ENCODE results near the gene MTA1.

MTA1 gene

DNA sequence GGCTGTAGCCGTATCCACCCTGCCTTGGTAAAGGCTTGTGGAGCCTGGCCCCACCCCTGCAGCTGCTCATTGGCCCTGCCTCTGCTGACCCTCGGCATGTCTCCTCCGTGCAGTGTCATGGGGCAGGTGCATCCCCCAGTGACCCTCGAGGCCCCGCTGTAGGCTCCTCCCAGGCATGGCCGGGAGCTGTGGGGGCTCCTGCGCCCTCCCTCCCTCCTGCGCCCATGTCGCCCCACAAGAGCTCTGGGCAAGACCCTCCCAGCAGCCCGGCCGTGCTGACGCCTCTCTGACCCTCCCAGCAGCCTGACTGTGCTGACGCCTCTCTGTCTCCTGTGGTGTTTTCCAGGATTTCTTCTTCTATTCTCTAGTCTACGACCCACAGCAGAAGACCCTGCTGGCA, 34.2 kb downstream of the MTA1 start:
- Histone ChIP-seq H3K4me3 (replicated peaks; ENCODE audit: insufficient read depth, low read length) (no peak overlapping the region), H3K27ac (replicated peaks) (no peak overlapping the region), H3K27me3 (ENCODE audit: insufficient read depth, poor library complexity, severe bottlenecking) (no peaks in the 10 kb centered on the region)
- no peak for TF ChIP-seq GABPA (IDR thresholded peaks at IDR 0.05; ENCODE audit: low read depth)
- no peak for TF ChIP-seq SPI1 (IDR thresholded peaks at IDR 0.05; ENCODE audit: borderline replicate concordance, low read depth)
- TF ChIP-seq, protein P1, sequence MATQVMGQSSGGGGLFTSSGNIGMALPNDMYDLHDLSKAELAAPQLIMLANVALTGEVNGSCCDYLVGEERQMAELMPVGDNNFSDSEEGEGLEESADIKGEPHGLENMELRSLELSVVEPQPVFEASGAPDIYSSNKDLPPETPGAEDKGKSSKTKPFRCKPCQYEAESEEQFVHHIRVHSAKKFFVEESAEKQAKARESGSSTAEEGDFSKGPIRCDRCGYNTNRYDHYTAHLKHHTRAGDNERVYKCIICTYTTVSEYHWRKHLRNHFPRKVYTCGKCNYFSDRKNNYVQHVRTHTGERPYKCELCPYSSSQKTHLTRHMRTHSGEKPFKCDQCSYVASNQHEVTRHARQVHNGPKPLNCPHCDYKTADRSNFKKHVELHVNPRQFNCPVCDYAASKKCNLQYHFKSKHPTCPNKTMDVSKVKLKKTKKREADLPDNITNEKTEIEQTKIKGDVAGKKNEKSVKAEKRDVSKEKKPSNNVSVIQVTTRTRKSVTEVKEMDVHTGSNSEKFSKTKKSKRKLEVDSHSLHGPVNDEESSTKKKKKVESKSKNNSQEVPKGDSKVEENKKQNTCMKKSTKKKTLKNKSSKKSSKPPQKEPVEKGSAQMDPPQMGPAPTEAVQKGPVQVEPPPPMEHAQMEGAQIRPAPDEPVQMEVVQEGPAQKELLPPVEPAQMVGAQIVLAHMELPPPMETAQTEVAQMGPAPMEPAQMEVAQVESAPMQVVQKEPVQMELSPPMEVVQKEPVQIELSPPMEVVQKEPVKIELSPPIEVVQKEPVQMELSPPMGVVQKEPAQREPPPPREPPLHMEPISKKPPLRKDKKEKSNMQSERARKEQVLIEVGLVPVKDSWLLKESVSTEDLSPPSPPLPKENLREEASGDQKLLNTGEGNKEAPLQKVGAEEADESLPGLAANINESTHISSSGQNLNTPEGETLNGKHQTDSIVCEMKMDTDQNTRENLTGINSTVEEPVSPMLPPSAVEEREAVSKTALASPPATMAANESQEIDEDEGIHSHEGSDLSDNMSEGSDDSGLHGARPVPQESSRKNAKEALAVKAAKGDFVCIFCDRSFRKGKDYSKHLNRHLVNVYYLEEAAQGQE (IDR thresholded peaks at IDR 0.05; ENCODE audit: insufficient replicate concordance, low read depth) = no peak
- TF ChIP-seq, protein P2, sequence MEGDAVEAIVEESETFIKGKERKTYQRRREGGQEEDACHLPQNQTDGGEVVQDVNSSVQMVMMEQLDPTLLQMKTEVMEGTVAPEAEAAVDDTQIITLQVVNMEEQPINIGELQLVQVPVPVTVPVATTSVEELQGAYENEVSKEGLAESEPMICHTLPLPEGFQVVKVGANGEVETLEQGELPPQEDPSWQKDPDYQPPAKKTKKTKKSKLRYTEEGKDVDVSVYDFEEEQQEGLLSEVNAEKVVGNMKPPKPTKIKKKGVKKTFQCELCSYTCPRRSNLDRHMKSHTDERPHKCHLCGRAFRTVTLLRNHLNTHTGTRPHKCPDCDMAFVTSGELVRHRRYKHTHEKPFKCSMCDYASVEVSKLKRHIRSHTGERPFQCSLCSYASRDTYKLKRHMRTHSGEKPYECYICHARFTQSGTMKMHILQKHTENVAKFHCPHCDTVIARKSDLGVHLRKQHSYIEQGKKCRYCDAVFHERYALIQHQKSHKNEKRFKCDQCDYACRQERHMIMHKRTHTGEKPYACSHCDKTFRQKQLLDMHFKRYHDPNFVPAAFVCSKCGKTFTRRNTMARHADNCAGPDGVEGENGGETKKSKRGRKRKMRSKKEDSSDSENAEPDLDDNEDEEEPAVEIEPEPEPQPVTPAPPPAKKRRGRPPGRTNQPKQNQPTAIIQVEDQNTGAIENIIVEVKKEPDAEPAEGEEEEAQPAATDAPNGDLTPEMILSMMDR (IDR thresholded peaks at IDR 0.05; ENCODE audit: insufficient read depth, low read length) = no peak
- no peak for TF ChIP-seq POLR2AphosphoS5 (IDR thresholded peaks at IDR 0.05; ENCODE audit: low read depth)
- DNase-seq (ENCODE audit: low read depth in 1 of 2, low spot score in 1 of 2) = no peak

DNA sequence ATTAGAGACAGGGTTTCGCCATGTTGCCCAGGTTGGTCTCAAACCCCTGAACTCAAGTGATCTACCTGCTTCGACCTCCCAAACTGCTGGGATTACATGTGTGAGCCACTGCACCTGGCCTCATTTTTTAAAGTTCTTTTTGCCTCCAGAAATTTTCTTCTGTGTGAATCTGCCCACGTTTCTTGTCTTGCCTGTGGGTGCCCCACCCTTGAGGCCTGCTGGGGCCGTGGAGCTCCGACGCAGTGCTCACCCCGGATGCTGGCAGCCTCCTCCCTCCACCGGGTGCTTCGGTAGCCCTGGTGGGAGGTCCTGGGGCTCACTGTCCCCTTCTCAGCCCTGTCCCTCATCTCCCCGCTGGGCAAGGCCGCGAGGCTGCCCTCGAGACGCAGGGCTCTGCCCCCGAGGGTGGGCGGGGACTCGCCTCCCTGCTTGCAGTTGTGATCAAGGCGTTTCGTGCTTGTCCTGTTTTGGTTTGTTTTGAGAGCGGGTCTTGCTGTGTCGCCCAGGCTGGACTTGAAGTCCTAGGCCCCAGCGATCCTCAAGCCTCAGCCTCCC, 35.5 kb downstream of the MTA1 start:
- Histone ChIP-seq H3K27me3 (ENCODE audit: insufficient read depth, poor library complexity, severe bottlenecking) (no peaks in the 10 kb centered on the region), H3K4me3 (replicated peaks; ENCODE audit: insufficient read depth, low read length) (no peak overlapping the region), H3K27ac (replicated peaks) (no peak overlapping the region)
- DNase-seq (ENCODE audit: low read depth in 1 of 2, low spot score in 1 of 2) = no peak
- no peak for TF ChIP-seq POLR2AphosphoS5 (IDR thresholded peaks at IDR 0.05; ENCODE audit: low read depth)
- no peak for TF ChIP-seq GABPA (IDR thresholded peaks at IDR 0.05; ENCODE audit: low read depth)
- TF ChIP-seq, protein P1 (IDR thresholded peaks at IDR 0.05; ENCODE audit: insufficient replicate concordance, low read depth) = no peak
- TF ChIP-seq, protein P2 (IDR thresholded peaks at IDR 0.05; ENCODE audit: insufficient read depth, low read length) = no peak
- no peak for TF ChIP-seq SPI1 (IDR thresholded peaks at IDR 0.05; ENCODE audit: borderline replicate concordance, low read depth)

DNA sequence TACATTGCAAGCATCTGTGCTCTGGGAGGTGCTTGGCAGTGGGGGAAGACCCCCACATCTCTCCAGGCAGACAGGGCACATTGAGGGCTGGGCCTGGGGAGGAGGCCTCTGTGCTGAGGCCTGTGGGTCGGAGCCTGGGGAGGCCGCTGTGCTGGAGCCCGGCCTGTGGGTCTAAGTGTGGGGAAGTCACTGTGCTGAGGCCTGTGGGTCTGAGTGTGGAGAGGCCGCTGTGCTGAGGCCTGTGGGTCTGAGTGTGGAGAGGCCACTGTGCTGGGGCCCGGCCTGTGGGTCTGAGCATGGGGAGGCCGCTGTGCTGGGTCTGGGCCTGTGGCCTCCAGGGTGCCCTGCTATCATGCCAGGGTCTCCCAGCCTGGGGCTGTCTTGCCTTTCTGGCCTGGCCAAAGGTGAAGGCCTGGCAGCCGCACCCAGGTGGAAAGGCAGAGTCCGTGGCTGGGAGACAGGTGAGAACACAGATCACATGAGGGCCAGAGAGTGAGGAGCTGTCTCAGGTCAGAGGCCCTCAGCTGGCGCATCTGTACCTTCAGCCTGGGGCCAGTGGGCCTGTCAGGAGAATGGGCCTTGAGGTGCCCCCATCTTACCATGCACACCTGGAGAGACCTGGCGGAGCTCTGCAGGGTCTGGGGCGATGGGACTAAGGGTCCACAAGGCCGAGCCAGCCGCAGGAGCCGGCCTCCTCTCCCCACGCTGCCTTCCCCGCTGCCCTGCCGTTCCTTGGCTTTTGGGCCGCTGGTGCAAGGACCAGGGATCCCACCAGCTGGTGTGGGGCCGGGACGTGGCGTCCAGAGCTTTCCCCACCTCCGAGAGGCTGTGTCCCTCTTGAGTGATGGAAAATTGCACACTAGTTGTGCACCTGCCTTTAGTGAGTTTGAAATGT, 36.4 kb downstream of the MTA1 start:
- Histone ChIP-seq H3K27ac (replicated peaks) (no peak overlapping the region), H3K4me3 (replicated peaks; ENCODE audit: insufficient read depth, low read length) (no peak overlapping the region), H3K27me3 (ENCODE audit: insufficient read depth, poor library complexity, severe bottlenecking) (no peaks in the 10 kb centered on the region)
- TF ChIP-seq GABPA (IDR thresholded peaks at IDR 0.05; ENCODE audit: low read depth) = no peak
- TF ChIP-seq POLR2AphosphoS5 (IDR thresholded peaks at IDR 0.05; ENCODE audit: low read depth) = no peak
- TF ChIP-seq, protein P2 (IDR thresholded peaks at IDR 0.05; ENCODE audit: insufficient read depth, low read length) = no peak
- no peak for TF ChIP-seq SPI1 (IDR thresholded peaks at IDR 0.05; ENCODE audit: borderline replicate concordance, low read depth)
- no peak for DNase-seq (ENCODE audit: low read depth in 1 of 2, low spot score in 1 of 2)

Data from HL-60 (cell line).